ENCODE results near the gene AFAP1L2. TPM values are rescaled to one million over a fixed set of nuclear protein-coding genes. Genes with fewer than 3 reads are reported as not detected.
A peak's percentile ranks its signal among the peaks of the same experiment; 100 is the strongest.

The AFAP1L2 gene
- total RNA-seq, 1 donor from 2014 or later, result 5.3 TPM

DNA sequence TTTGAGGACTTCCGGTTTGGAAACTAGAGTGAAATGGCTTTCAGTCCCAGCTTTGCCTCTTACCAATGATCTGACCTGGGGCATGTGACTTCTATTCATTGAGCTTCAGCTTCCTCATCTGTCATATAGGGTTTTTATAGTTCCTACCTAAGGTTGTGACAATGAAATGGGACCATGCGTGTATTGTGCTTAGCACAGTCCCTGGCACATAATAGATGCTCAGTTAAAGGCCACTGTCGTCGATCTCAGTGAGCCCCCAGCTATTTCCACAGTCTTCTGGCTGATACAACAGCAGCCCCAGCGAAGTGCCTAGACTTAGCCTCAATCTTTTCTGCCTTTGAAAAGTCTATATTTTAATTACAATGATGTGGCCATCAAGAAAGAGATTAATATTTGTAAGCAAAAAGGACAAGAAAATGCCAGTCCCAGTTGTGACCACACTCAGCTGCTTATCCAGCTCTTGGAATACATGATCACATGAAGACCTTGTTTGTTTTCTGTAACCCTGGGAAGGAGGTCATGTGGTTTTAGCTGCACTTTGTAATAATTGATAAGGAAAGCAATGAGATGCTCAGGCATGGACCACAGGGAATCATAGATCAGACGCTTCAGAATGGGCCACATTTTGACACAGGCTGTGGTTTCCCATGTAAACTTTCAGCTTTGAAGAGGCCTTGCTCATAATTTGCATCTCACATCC, 120.6 kb downstream of the AFAP1L2 start:
- Histone ChIP-seq H3K27me3 (ENCODE audit: low read depth) (no peaks in the 10 kb centered on the region), H3K9me3 (no peaks in the 10 kb centered on the region), H3K4me1 (no peaks in the 10 kb centered on the region), H3K4me3 (no peak overlapping the region), H3K27ac (no peak overlapping the region), H3K36me3 (no peaks in the 10 kb centered on the region)
- intact Hi-C loops (cut with DNase I), result no loop called here
- DNase-seq (no peak), ATAC-seq (no peak)
- TF ChIP-seq, protein P1, sequence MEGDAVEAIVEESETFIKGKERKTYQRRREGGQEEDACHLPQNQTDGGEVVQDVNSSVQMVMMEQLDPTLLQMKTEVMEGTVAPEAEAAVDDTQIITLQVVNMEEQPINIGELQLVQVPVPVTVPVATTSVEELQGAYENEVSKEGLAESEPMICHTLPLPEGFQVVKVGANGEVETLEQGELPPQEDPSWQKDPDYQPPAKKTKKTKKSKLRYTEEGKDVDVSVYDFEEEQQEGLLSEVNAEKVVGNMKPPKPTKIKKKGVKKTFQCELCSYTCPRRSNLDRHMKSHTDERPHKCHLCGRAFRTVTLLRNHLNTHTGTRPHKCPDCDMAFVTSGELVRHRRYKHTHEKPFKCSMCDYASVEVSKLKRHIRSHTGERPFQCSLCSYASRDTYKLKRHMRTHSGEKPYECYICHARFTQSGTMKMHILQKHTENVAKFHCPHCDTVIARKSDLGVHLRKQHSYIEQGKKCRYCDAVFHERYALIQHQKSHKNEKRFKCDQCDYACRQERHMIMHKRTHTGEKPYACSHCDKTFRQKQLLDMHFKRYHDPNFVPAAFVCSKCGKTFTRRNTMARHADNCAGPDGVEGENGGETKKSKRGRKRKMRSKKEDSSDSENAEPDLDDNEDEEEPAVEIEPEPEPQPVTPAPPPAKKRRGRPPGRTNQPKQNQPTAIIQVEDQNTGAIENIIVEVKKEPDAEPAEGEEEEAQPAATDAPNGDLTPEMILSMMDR (IDR thresholded peaks at IDR 0.05), result no peak

- Histone ChIP-seq H3K36me3 (no peaks in the 10 kb centered on the region), H3K27me3 (ENCODE audit: low read depth) (no peaks in the 10 kb centered on the region), H3K4me1 (no peaks in the 10 kb centered on the region), H3K27ac (no peak overlapping the region), H3K4me3 (no peak overlapping the region), H3K9me3 (no peaks in the 10 kb centered on the region)
- no peak for DNase-seq
- no peak for ATAC-seq
- TF ChIP-seq, protein P1 (IDR thresholded peaks at IDR 0.05), result no peak
- intact Hi-C loops (cut with DNase I), result no loop called here
Observed at GRCh38 chr10:114283091-114283490, 121.2 kb downstream of the AFAP1L2 start.

DNA sequence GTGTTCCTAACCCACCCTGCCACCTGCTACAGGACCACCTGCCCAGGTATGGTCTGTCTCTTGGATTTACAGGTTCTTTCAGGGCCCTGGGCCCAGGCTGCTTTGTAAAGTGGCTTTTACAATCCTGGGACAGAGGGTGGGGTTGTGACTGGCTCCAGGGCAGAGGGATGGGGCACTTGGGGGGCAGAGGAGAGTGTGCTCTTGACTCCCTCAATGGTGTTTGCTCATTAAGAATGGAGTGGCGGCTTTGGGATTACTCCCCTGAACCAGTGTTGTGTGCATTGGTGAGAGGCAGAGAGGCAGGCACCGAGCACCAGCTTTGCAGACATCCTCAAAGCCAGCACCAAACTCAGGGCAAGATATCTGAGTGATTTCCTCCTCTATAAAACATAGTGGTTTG, 121.8 kb downstream of the AFAP1L2 start:
- TF ChIP-seq, protein P1 (IDR thresholded peaks at IDR 0.05), result no peak
- Histone ChIP-seq H3K27me3 (ENCODE audit: low read depth) (no peaks in the 10 kb centered on the region), H3K36me3 (no peaks in the 10 kb centered on the region), H3K9me3 (no peaks in the 10 kb centered on the region), H3K27ac (no peak overlapping the region), H3K4me3 (no peak overlapping the region), H3K4me1 (no peaks in the 10 kb centered on the region)
- ATAC-seq, result peak; percentile 36 to 60
- intact Hi-C loops (cut with DNase I), result no loop called here
- no peak for DNase-seq

GRCh38 chr10:114281461-114281860, 122.8 kb downstream of the AFAP1L2 start:
- DNase-seq (no peak), ATAC-seq (no peak)
- no peak overlapping the region for H3K4me3 ChIP-seq
- TF ChIP-seq, protein P1 (IDR thresholded peaks at IDR 0.05), result no peak
- H3K27ac ChIP-seq, result no peak overlapping the region
- H3K4me1 ChIP-seq, result no peaks in the 10 kb centered on the region
- intact Hi-C loops (cut with DNase I), result no loop called here
- no peaks in the 10 kb centered on the region for H3K36me3 ChIP-seq
- H3K9me3 ChIP-seq, result no peaks in the 10 kb centered on the region
- H3K27me3 ChIP-seq (ENCODE audit: low read depth), result no peaks in the 10 kb centered on the region

DNA sequence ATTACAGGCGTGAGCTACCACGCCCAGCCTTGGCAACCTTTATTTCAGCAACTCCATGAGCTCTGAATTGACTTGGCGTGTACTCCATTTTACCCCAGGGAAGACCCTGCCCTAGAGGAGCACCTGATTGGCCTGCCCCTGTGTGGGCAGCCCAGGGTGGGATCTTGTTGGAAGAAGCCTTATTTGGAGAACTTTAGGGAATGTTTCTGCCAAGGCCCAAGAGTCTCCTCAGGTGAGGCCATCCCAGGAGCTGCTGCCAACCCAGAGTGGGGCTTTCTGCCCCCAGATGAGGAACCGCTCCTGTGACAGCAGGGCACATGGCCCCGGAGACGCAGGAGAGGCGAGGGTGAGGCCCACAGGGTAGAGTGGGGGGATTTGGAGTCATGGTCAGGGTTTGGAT, 123.3 kb downstream of the AFAP1L2 start:
- no peaks in the 10 kb centered on the region for H3K4me1 ChIP-seq
- intact Hi-C loops (cut with DNase I), result no loop called here
- TF ChIP-seq, protein P1 (IDR thresholded peaks at IDR 0.05), result no peak

More for the DNA sequence above, 123.3 kb downstream of the AFAP1L2 start:
- Histone ChIP-seq H3K27me3 (ENCODE audit: low read depth) (no peaks in the 10 kb centered on the region), H3K36me3 (no peaks in the 10 kb centered on the region), H3K4me3 (no peak overlapping the region), H3K9me3 (no peaks in the 10 kb centered on the region), H3K27ac (no peak overlapping the region)
- DNase-seq, result no peak
- no peak for ATAC-seq

Data from lower lobe of right lung (tissue), 2 donors.